ENCODE measurements around the gene PLD6.
"Not testable (repeated sequence)": the region's sequence is repeated elsewhere in the genome, so short reads cannot be mapped to it uniquely, and the experiment has no call there.

Gene PLD6

DNA sequence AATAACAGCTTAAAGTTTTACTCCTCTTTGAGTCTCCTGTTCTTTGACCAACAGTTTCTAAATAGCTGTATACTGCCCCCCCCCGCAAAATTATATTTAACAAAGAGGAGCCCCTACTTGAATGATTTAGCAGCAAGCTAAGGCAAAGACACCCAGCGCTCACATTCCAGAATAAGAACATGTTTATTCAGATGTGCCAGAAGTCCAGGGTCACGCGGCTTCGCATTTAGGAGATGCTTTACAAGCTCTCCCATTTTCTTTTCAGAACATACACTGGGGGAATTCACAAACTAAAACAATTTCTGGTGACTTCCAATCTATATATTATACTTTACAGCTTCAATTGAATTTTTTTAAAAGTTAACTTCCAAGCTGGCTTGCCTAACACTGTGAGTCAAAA lies 5.3 kb downstream of the PLD6 start:
- peak; percentile 51 for DNase-seq (ENCODE audit: low read depth)

DNA sequence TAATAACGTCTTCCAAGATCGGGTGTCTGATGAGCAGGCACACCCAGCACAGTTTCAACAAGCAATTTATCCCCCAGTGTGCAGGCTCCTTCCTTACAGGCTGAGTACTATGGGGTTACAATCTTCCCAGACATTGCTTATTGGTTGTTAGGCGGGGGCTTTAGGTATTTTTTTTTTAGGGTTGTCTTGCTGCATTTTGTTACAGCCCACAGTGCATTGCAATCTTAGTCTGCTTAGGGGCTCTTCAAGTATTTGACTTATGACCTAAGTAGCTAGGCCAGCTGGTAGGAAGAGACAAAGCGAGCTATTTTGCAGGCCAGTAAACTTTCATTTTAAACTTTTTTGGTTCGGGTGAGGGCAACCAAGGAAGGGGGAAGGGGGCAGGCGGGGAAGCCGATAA lies 5.8 kb downstream of the PLD6 start:
- no peak for DNase-seq (ENCODE audit: low read depth)

- DNase-seq (ENCODE audit: low read depth): no peak
Measured at GRCh38 chr17:17198281-17198680, 7.9 kb downstream of the PLD6 start.

DNA sequence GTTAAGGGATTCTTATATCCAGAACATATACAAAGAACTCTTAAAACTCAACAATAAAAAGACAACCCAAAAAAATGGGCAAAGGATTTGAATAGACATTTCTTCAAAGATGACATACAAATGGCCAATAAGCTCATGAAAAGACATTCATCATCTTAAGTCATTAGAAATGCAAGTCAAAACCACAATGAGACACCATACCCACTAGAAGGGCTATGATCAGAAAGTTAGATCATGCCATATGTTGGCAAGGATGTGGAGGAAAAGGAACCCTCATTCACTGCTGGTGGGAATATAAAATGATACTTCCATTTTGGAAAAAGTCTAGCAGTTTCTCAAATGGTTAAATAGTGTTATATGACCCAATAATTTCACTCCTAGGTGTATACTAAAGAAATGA lies 9.4 kb downstream of the PLD6 start:
- DNase-seq (ENCODE audit: low read depth): no peak

- not testable (repeated sequence) for DNase-seq (ENCODE audit: low read depth)
Measured at GRCh38 chr17:17195466-17195865, 10.7 kb downstream of the PLD6 start.

DNA sequence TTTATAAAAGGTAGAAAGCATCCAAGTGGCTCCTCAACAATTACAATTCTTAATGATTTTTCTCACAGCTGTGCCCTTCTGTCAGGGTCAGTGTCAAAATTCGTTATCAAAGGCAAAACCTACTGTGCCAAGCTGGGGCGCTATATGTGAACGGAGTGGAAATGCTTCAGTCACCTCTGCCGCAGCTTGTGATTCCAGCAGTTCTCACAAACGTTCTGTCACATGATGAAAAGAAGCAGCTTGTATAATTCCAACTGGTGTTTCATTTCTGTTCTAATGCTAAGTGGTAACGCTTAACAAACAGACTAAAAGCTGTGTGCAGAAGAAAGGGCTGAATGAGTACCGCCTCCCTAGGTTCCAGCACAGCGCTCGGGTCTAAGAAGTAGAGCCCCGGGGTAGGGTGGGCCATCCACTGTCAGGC lies 14.2 kb downstream of the PLD6 start:
- DNase-seq (ENCODE audit: low read depth): peak; percentile 40

DNA sequence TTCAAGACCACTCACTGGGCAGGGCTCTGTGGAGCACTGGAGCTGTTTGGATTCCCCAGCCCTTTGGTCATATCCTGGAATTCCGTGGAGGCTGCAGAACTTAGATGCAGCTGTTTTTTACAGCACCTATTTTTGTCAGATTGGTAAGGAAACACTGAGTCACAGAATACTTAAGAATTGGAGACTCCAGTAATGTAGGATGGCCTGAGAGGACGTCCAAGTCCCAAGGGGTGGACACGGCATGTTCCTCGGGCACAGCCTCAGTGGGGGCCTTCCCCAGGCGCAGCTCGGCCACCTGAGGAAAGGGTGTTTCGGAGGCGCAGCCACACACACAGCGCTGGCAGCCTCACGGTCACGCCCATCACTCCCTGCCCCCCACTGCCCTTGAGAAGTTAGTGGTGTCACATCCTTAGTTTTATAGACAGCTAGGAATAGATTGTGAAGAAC lies 14.8 kb downstream of the PLD6 start:
- DNase-seq (ENCODE audit: low read depth): peak; percentile 94

- peak; percentile 25 for DNase-seq (ENCODE audit: low read depth)
Measured at GRCh38 chr17:17190188-17190587, 15.9 kb downstream of the PLD6 start.

DNA sequence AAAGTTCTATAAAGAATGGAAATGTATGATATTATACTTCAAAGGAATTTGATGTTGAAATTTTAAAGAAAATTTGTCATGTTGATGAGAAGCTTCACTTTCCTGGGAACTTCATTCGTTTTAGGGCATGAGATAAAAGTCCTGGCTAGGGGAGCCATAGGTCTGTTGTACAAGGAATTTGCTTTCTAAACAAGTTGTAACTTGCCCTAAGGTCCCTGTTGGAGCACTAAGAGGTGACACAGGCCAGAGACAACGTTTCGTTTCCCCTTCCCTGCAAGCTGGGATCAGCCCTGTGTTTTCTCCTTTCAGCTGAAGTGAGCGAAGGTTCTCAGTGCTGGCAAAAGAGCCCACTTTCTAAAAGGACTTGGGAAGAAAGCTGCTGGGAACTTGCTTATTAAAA lies 16.6 kb downstream of the PLD6 start:
- DNase-seq (ENCODE audit: low read depth): no peak

DNA sequence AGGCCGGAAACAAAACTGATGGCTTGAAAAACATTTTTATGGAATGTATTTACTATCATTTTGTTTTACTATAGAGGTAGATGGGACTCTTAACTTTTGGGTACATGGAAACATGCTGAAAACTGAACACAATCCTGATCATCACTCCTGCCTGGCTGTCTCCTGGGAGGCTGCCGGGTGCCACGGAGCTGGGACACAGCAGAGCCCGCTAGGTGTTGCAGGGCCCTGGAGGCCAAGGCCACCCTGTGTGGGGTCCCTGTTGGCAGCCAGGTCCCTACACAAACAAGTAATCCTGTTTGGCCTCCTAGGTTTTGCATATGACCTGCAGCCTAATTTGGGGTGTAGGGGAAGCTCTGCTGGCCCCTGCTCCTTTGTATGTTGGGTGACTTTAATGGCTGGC lies 17.5 kb downstream of the PLD6 start:
- DNase-seq (ENCODE audit: low read depth): no peak

- DNase-seq (ENCODE audit: low read depth): peak; percentile 65
Measured at GRCh38 chr17:17186551-17187505, 19.3 kb downstream of the PLD6 start.

DNA sequence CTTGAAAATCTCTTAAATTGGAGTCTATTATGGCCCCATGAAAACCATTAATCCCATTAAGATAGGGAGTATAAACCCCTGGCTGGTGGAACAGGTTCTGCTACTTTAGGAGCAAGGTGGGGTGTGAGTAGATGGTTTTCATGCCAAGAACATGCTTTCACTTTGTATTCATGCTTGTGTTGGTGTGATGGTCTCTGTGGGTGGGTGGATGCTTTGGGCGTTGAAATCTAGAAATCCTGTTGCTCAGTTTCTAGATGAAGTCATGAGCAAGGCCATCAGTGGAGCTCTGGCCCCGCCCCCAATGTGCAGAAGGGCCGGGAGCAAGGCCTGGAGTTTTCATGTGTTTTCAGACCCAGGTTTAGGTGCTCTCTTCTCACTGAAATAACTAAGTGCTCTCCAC lies 20.1 kb downstream of the PLD6 start:
- DNase-seq (ENCODE audit: low read depth): no peak

- DNase-seq (ENCODE audit: low read depth): not testable (repeated sequence)
Measured at GRCh38 chr17:17184985-17185757, 21.0 kb downstream of the PLD6 start.

DNA sequence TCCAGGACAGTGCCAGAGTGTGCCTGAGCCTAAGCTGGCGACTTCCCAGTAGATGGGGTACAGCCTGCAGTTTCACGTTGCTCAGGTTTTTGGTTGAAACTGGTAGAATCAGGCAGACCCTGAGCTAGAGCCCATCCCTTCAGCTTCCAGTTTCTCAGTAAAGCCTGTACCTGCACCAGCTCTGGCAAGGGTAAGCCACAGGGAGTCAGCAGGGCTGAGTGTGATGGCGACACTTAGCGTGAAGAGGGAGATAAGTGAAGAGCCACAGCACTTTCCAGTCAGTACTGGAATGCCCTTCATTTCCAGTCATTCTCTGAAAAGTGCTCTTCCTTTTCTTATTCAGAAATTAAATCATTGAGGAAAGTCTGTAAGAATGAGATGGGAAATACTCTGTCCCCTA lies 22.4 kb downstream of the PLD6 start:
- DNase-seq (ENCODE audit: low read depth): no peak

GRCh38 chr17:17182598-17183136 lies 23.5 kb downstream of the PLD6 start:
- DNase-seq (ENCODE audit: low read depth): no peak

DNA sequence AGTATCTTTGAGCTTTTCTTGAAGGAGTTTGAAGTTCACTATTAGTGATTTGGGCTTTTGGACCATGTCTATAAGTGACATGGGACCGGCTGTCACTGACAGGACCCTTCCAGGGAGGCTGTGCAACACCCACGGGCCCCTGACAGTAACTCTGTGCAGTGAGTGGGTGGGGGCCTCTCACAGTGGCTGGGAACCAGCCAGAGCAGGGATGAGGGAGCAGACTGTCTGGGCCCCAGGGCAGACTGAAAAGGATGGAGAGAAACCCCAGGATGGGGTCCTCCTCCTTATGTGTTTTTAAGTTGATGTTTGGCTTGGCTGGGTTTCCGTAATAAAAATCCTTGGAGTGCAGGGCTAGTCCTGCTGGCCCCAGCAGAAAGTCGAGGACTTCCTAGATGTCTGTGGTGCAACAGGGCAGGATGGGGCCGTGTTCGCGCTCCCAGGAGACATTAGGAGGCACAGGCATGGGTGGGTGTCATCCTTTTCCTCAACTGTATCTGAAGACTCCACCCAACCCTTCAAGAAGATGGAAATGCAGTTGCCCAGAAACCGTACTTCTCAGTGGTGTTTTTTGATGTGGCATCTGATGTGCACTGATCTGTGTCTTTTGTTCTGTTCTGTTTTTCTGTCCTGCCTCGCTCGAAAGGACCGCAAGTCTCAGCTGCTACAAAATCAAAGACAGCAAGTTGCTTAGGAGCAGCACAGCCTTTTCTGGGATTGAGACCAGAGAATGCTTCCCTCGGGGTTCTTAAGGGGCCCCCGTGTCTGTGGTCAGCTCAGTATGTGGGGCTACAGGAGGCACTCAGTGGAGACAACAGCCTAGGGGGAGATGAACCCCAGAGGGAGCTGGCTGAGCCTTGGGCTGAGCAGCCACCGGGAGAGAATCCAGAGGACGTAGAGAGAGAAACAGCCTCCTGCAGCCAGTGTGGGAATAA lies 24.2 kb downstream of the PLD6 start:
- peak; percentile 48 for DNase-seq (ENCODE audit: low read depth)

GRCh38 chr17:17180741-17181525 lies 25.2 kb downstream of the PLD6 start:
- no peak for DNase-seq (ENCODE audit: low read depth)

- DNase-seq (ENCODE audit: low read depth): no peak
Measured at GRCh38 chr17:17180141-17180603, 26.0 kb downstream of the PLD6 start.

GRCh38 chr17:17179371-17179827 lies 26.7 kb downstream of the PLD6 start:
- DNase-seq (ENCODE audit: low read depth): no peak

- DNase-seq (ENCODE audit: low read depth): no peak
Measured at GRCh38 chr17:17177176-17177575, 29.0 kb downstream of the PLD6 start.

- no peak for DNase-seq (ENCODE audit: low read depth)
Measured at GRCh38 chr17:17176341-17176740, 29.8 kb downstream of the PLD6 start.
